CD14-positive monocyte (primary cell): Measurements from ENCODE around the gene STRA6. TPM values are rescaled to one million over a fixed set of nuclear protein-coding genes. Genes with fewer than 3 reads are reported as not detected.

Source experiments
- DNase-seq, 3 donors: peaks; one replicate each; pipeline ENCODE4 v3.0.0-alpha.2; 2011 to 2022
- H2AFZ ChIP-seq: 2 replicates; pipeline ENCODE4 v1.6.0; 2012; ENCODE audit warnings: mild to moderate bottlenecking, low read depth, low read length, inconsistent platforms; ENCODE audit not compliant: insufficient read depth, poor library complexity, severe bottlenecking
- H3K27ac ChIP-seq, 2 donors: 1 replicate in 1 of 2; 2 replicates in 1 of 2; pipeline ENCODE4 v1.5.1; 2012 to 2013; ENCODE audit warnings: low read length in 2 of 2, control low read depth in 1 of 2, inconsistent platforms in 1 of 2, low read depth in 1 of 2, mild to moderate bottlenecking in 1 of 2
- H3K27me3 ChIP-seq, 2 donors: one replicate each; pipeline versions ENCODE4 v1.6.0 to v1.6.1; 2011 to 2013; ENCODE audit warnings: low read length in 2 of 2; ENCODE audit not compliant: control insufficient read depth in 2 of 2, insufficient read depth in 2 of 2
- H3K36me3 ChIP-seq, 2 donors: replicated peaks in 1 of 2; 1 replicate in 1 of 2; 2 replicates in 1 of 2; pipeline versions ENCODE4 v1.5.1 to v1.6.1; 2012 to 2013; ENCODE audit warnings: low read length in 2 of 2, control low read depth in 1 of 2, inconsistent platforms in 1 of 2, mild to moderate bottlenecking in 1 of 2; ENCODE audit not compliant: insufficient read depth in 2 of 2, control insufficient read depth in 1 of 2
- H3K4me1 ChIP-seq, 2 donors: 1 replicate in 1 of 2; 2 replicates in 1 of 2; pipeline versions ENCODE4 v1.5.1 to v1.6.1; 2012 to 2013; ENCODE audit warnings: low read length in 2 of 2, control low read depth in 1 of 2, inconsistent platforms in 1 of 2, mild to moderate bottlenecking in 1 of 2, moderate library complexity in 1 of 2; ENCODE audit not compliant: insufficient read depth in 2 of 2, control insufficient read depth in 1 of 2
- H3K4me2 ChIP-seq: replicated peaks from 2 replicates; pipeline ENCODE3; 2012; ENCODE audit warnings: low read length, moderate library complexity, mild to moderate bottlenecking; ENCODE audit not compliant: poor library complexity, severe bottlenecking; ENCODE audit errors: extremely low read depth
- H3K4me3 ChIP-seq, 3 experiments: fragments of 200-600 bp in 1 of 3; sonication (generic) in 1 of 3; replicated peaks in 1 of 3; 1 replicate in 2 of 3; 2 replicates in 1 of 3; pipeline ENCODE4 v1.5.1; 2011 to 2013; ENCODE audit warnings: low read length in 3 of 3, mild to moderate bottlenecking in 3 of 3, control low read depth in 2 of 3, low read depth in 2 of 3, inconsistent platforms in 1 of 3, moderate library complexity in 1 of 3
- H3K79me2 ChIP-seq: 2 replicates; pipeline ENCODE4 v1.6.0; 2012; ENCODE audit warnings: mild to moderate bottlenecking, control low read depth, inconsistent platforms, low read length, moderate library complexity; ENCODE audit not compliant: insufficient read depth
- H3K9ac ChIP-seq: 2 replicates; pipeline ENCODE4 v1.6.0; 2017; ENCODE audit warnings: low read length, mild to moderate bottlenecking; ENCODE audit not compliant: insufficient read depth, poor library complexity, severe bottlenecking
- H3K9me3 ChIP-seq, 2 donors: replicated peaks in 1 of 2; 1 replicate in 1 of 2; 2 replicates in 1 of 2; pipeline versions ENCODE4 v1.5.1 to v1.6.1; 2012 to 2013; ENCODE audit warnings: low read length in 2 of 2, control low read depth in 1 of 2; ENCODE audit not compliant: control insufficient read depth in 1 of 2, insufficient read depth in 1 of 2
- H4K20me1 ChIP-seq: 2 replicates; pipeline ENCODE4 v1.6.0; 2012; ENCODE audit warnings: mild to moderate bottlenecking, low read length, control low read depth, moderate library complexity; ENCODE audit not compliant: insufficient read depth
- H3K27ac Mint-ChIP-seq, 7 donors: one replicate each; pipeline ENCODE4 v1.8.0; 2020; ENCODE audit warnings: mild to moderate bottlenecking in 7 of 7, mixed read lengths in 7 of 7, moderate library complexity in 6 of 7, inconsistent platforms in 2 of 7
- H3K27me3 Mint-ChIP-seq, 3 donors: one replicate each; pipeline ENCODE4 v1.8.0; 2021 to 2022; ENCODE audit warnings: low read depth in 3 of 3, mild to moderate bottlenecking in 3 of 3, mixed read lengths in 3 of 3, moderate library complexity in 3 of 3, inconsistent platforms in 1 of 3
- H3K36me3 Mint-ChIP-seq, 2 donors: one replicate each; pipeline ENCODE4 v1.8.0; 2020; ENCODE audit warnings: mixed read lengths in 2 of 2, inconsistent platforms in 1 of 2, mild to moderate bottlenecking in 1 of 2
- H3K4me1 Mint-ChIP-seq: one replicate; pipeline ENCODE4 v1.8.0; 2020; ENCODE audit warnings: mild to moderate bottlenecking, mixed read lengths
- H3K4me3 Mint-ChIP-seq, 2 donors: one replicate each; pipeline ENCODE4 v1.8.0; 2020; ENCODE audit warnings: mild to moderate bottlenecking in 2 of 2, mixed read lengths in 2 of 2, moderate library complexity in 1 of 2
- H3K9me3 Mint-ChIP-seq, 7 donors: one replicate each; pipeline ENCODE4 v1.8.0; 2020 to 2022; ENCODE audit warnings: mixed read lengths in 7 of 7, mild to moderate bottlenecking in 6 of 7, moderate library complexity in 6 of 7, inconsistent platforms in 2 of 7
- CTCF ChIP-seq: fragments of 200-600 bp; IDR thresholded peaks from one replicate; pipeline ENCODE4 v1.8.0; 2022; ENCODE audit warnings: antibody characterized with exemption, mild to moderate bottlenecking
- WGBS: methylation state at CpG from one replicate; pipeline ENCODE4 v1.1.5; 2013; ENCODE audit warnings: missing lambda C conversion rate; ENCODE audit not compliant: insufficient coverage; 5-methylcytosine and 5-hydroxymethylcytosine counted together
- intact Hi-C, 2 donors: fragments of 100-400 bp; cut with micrococcal nuclease; formaldehyde crosslinking; loops; one replicate each; pipeline versions ENCODE4 v1.15.0 to v1.15.1; 2023
- polyA plus RNA-seq, 3 donors: library from polyadenylated mRNA; depleted of rRNA in 1 of 3; unstranded in 2 of 3; stranded (reverse) in 1 of 3; fragments of 300-500 nt in 2 of 3; fragments of >200 nt in 1 of 3; fragmentation: Illumina TruSeq in 2 of 3; gene quantifications; 1 replicate in 2 of 3; 2 replicates in 1 of 3; pipeline ENCODE4 v1.2.3, GENCODE V29; 2012 to 2021

The STRA6 gene
- polyA plus RNA-seq, 3 donors = not detected

DNA sequence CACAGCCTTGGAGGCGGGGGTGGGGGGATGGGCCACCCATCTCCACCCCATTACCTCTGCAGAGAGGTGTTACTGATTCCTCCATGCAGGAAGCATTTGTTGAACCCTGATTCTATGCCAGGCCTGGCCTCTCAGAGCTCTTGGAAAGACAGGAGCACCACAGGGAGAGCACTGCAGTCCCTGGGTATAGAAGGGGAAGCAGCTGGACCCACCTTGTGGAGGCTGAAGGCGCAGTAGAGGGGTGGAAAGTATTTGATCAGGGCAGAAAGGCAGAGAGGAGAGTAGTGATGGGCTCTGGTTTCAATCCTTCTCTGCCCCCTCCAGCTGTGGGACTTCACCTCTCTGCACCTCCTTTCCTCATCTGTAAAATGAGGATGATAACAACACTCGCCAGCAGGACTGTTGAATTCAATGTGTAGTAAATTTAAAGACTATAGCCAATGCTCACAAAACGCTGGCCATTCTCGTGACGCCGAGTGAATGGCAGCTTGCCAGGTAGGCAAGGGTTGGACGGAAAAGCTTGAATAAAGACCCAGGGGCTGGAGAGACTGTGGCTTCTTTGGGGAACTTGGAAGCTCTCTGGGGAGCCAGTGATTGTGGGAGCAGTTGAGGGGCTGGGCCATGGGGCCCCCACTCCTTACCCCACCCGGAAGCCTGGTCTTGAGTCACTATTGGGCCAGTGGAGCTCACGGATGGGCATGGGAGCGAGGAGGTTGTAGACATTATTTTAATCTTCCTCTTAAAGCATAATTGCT lies 25.6 kb upstream of the STRA6 start:
- no peak overlapping the region for H3K9ac ChIP-seq
- no peak for DNase-seq
- Mint-ChIP-seq H3K27ac (peak overlapping the region in 1 of 7 donors; percentile 39), H3K27me3 (peaks cover 19 to 26% (median 19%) of the 10 kb centered on the region in 3 donors), H3K36me3 (no peaks in the 10 kb centered on the region), H3K9me3 (no peaks in the 10 kb centered on the region), H3K4me3 (no peak overlapping the region), H3K4me1 (no peaks in the 10 kb centered on the region)
- no peaks in the 10 kb centered on the region for H3K9me3 ChIP-seq
- no peaks in the 10 kb centered on the region for H3K79me2 ChIP-seq
- H3K4me2 ChIP-seq = no peak overlapping the region
- intact Hi-C loops = no loop called here
- peaks cover 1 to 3% of the 10 kb centered on the region in 2 donors for H3K27me3 ChIP-seq
- H3K27ac ChIP-seq = no peak overlapping the region
- no peaks in the 10 kb centered on the region for H3K4me1 ChIP-seq
- 78% methylated on average over 7 of the region's 11 CpGs for WGBS
- H4K20me1 ChIP-seq = no peaks in the 10 kb centered on the region
- no peak overlapping the region for H3K4me3 ChIP-seq
- H3K36me3 ChIP-seq = no peaks in the 10 kb centered on the region
- no peak overlapping the region for H2AFZ ChIP-seq
- no peak for TF ChIP-seq CTCF

- no peaks in the 10 kb centered on the region for H3K4me1 Mint-ChIP-seq
- Histone ChIP-seq H3K79me2 (no peaks in the 10 kb centered on the region), H3K27me3 (peaks cover 2 to 11% of the 10 kb centered on the region in 2 donors), H3K4me1 (no peaks in the 10 kb centered on the region), H3K4me2 (no peak overlapping the region), H4K20me1 (no peaks in the 10 kb centered on the region), H2AFZ (no peak overlapping the region), H3K9me3 (no peaks in the 10 kb centered on the region), H3K36me3 (no peaks in the 10 kb centered on the region), H3K27ac (no peak overlapping the region), H3K9ac (no peak overlapping the region), H3K4me3 (no peak overlapping the region)
- no peak for DNase-seq
- no peak overlapping the region for H3K27ac Mint-ChIP-seq
- WGBS = 95% methylated on average over 10 of the region's 10 CpGs
- no peak for TF ChIP-seq CTCF
- H3K36me3 Mint-ChIP-seq = no peaks in the 10 kb centered on the region
- no peak overlapping the region for H3K4me3 Mint-ChIP-seq
- peaks cover 18 to 35% (median 25%) of the 10 kb centered on the region in 3 donors for H3K27me3 Mint-ChIP-seq
- H3K9me3 Mint-ChIP-seq = no peaks in the 10 kb centered on the region
- intact Hi-C loops = no loop called here
Observed at GRCh38 chr15:74226761-74227540, 24.4 kb upstream of the STRA6 start.
